GM18867 (cell line): ENCODE data around the gene ZNF451.

Experiments
- ATAC-seq: cut with Tn5 transposase; IDR thresholded peaks from one replicate; pipeline ENCODE4 v1.9.1; 2021; ENCODE audit warnings: mild to moderate bottlenecking, moderate library complexity; ENCODE audit not compliant: unreplicated experiment

ZNF451 gene

GRCh38 chr6:57147401-57147800 lies 57.4 kb downstream of the ZNF451 start:
- ATAC-seq, result no peak

- ATAC-seq, result no peak
These were observed 58.2 kb downstream of the ZNF451 start for GRCh38 chr6:57147955-57148858.

GRCh38 chr6:57158658-57159057 lies 68.7 kb downstream of the ZNF451 start:
- no peak for ATAC-seq

- ATAC-seq, result no peak
These were observed 69.1 kb downstream of the ZNF451 start for GRCh38 chr6:57159127-57159526.

- ATAC-seq, result no peak
These were observed 72.0 kb downstream of the ZNF451 start for GRCh38 chr6:57162028-57162427.

GRCh38 chr6:57162516-57162915 lies 72.5 kb downstream of the ZNF451 start:
- no peak for ATAC-seq

GRCh38 chr6:57163956-57164355 lies 74.0 kb downstream of the ZNF451 start:
- ATAC-seq, result no peak

- ATAC-seq, result no peak
These were observed 75.1 kb downstream of the ZNF451 start for GRCh38 chr6:57165080-57165479.

GRCh38 chr6:57172136-57173055 lies 82.4 kb downstream of the ZNF451 start, which contains the start of gene BAG2:
TSS of gene BAG2 (plus strand) at chr6:57172326. CDS start at chr6:57172698, 372 bp downstream.
- ATAC-seq, result peak; percentile 87

- no peak for ATAC-seq
These were observed 83.3 kb downstream of the ZNF451 start for GRCh38 chr6:57173056-57173885.

- ATAC-seq, result no peak
These were observed 84.0 kb downstream of the ZNF451 start for GRCh38 chr6:57173886-57174510.

- ATAC-seq, result no peak
These were observed 84.5 kb downstream of the ZNF451 start for GRCh38 chr6:57174511-57174907.

GRCh38 chr6:57177545-57178265 lies 87.7 kb downstream of the ZNF451 start:
- no peak for ATAC-seq

GRCh38 chr6:57180596-57180995 lies 90.6 kb downstream of the ZNF451 start:
- ATAC-seq, result no peak

- no peak for ATAC-seq
These were observed 92.0 kb downstream of the ZNF451 start for GRCh38 chr6:57182017-57182432.

- ATAC-seq, result no peak
These were observed 93.3 kb downstream of the ZNF451 start for GRCh38 chr6:57183336-57183735.

GRCh38 chr6:57190140-57190539 lies 100.2 kb downstream of the ZNF451 start:
- no peak for ATAC-seq

GRCh38 chr6:57193177-57193576 lies 103.2 kb downstream of the ZNF451 start:
- ATAC-seq, result no peak

- no peak for ATAC-seq
These were observed 105.5 kb downstream of the ZNF451 start for GRCh38 chr6:57195457-57195856.
